HG03175 (cell line): Measurements from ENCODE around the gene ZNF260.
A peak's percentile ranks its signal among the peaks of the same experiment; 100 is the strongest.
"Not testable (repeated sequence)": the region's sequence is repeated elsewhere in the genome, so short reads cannot be mapped to it uniquely, and the experiment has no call there.

Experiments used
- ATAC-seq: cut with Tn5 transposase; IDR thresholded peaks from one replicate; pipeline ENCODE4 v1.9.1; 2021; ENCODE audit warnings: mild to moderate bottlenecking, moderate library complexity; ENCODE audit not compliant: unreplicated experiment

ZNF260 gene

GRCh38 chr19:36490846-36491245, 37.2 kb downstream of the ZNF260 start:
- not testable (repeated sequence) for ATAC-seq

GRCh38 chr19:36489920-36490415, 38.1 kb downstream of the ZNF260 start:
- ATAC-seq = peak; percentile 62

DNA sequence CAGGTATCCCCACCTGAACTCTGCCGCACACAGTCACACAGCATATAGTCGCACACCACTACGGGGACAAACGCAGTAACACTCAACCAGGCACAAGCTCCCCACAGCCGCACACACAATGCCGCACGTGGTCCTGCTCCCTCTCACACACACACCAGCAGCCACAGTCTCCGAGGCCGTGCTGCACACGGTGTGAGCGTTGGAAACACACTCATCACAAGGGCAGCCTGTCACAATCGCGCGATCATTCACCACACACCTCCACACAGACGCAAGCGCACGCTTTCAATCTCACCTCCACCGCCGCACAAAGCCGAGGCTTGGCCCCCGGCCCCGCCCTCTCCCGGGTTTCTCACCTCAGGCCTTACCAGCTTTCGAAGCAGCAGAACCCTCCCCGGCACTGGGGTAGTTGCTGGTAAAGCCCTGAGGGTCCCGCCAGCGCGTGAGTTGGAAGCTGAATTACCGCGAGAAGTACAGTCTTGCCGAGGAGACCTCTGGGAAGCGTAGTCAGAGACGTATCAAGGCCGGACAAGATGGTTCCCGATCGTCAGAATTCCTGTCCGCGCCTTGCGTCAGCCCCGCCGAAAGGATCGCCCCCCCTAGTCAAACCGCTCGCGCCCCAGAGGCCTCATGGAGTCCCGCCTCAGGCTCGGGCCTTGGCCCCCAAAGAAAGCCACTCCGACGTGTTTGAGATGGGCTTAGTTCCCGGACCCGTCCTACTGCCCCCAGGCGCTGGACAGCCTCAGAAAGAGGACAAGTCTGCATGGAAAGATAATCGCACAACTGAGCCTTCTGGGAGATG, 38.8 kb downstream of the ZNF260 start, which contains the start of gene ZNF566:
Gene ZNF566, minus strand, starts transcription at position 444 of the 802 bp plus-strand sequence. CDS start 13,004 bp downstream, outside the sequence.
- ATAC-seq = peak; percentile 81

- ATAC-seq = peak; percentile 18
Measured at GRCh38 chr19:36488846-36489117, 39.3 kb downstream of the ZNF260 start.

DNA sequence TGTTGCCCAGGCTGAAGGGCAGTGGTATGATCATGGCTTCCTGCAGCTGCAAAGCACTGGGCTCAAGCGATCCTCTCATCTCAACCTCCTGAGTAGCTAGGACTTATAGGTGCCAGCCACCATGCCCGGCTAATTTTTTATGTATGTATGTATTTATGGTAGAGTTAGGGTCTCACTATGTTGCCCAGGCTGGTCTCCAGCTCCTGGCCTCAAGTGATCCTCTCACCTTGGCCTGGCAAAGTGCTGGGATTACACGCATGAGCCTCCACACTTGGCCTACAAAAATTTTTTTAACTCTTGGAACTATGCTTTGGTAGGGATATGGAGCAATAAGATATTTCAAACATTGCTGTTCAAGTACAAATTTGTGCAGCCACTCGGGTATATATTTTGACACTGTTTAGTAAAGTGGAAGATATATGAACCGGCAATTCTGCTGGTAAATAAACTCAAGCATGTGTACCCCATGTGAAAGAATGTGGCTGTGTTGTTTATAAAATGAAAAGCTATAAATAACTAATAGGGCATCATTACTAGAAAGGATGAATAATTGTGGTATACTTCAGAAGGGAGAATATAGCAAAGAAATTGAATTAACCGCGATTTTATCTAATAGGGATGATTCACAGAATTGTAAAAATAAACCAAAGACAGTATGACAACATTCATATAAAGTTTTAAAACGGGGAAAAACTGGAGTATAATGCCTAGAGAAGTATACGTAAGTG, 39.8 kb downstream of the ZNF260 start:
- no peak for ATAC-seq

DNA sequence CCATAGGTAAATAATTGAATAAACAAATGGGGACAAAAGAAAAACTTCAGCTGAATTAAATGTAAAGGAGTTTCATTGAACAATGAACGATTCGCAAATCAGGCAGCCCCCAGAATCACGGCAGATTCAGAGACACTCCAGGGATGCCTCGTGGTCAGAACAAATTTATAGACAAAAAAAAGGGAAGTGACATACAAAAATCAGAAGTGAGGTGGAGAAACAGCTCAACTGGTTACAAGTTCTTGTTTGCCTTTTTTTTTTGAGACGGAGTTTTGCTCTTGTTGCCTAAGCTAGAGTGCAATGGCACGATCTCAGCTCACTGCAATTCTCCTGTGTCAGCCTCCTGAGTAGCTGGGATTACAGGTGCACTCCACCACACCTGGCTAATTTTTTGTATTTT, 44.4 kb downstream of the ZNF260 start:
- no peak for ATAC-seq

DNA sequence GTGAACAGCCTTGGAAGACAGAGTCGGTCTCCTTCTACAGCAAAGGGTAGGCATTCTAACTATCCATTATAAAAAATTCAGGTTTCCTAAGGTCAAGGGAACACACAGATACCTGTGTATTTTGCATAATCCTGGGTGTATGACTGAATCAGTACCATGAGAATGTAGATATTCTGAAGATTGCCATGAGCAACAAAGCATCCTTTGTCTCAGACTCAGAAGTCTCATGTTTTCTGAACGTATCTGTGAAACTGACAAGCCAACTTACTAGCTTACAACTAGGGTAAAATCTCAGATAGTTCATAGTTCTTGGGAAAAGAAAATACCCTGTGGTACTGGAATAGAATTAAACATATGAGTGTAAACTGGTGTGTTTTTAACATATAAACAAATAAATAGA, 45.2 kb downstream of the ZNF260 start:
- ATAC-seq = no peak
